SHP77 (cell line): ENCODE measurements around the gene DNM3.

ENCODE experiments used
- DNase-seq, 2 experiments: peaks; one replicate each; lab custom pipeline; 2025; lab: John Stamatoyannopoulos, UW

DNM3 gene

DNA sequence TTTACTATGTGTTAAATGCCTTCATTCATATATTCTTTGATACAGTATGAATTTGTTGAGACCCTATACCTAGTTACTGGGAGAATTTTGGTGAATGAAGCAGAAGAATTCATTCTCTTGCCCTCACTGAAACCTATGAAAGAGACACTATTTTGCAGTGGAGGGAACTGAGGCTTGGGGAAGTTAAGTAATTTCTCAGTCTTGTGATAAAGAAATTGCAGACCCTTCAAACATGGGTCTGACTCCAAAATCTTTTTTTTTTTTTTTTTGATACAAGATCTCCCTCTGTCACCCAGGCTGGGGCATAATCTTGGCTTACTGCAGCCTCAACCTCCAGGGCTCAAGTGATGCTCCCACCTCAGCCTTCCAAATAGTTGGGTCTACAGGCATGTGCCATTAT, 132.1 kb downstream of the DNM3 start:
- no peak for DNase-seq

- DNase-seq = no peak
These were observed 140.0 kb downstream of the DNM3 start for GRCh38 chr1:171981303-171981702.

- no peak for DNase-seq
These were observed 142.3 kb downstream of the DNM3 start for GRCh38 chr1:171983584-171983983.

GRCh38 chr1:171984262-171984661, 143.0 kb downstream of the DNM3 start:
- no peak for DNase-seq

- peak; percentile 32 to 67 for DNase-seq
These were observed 143.7 kb downstream of the DNM3 start for GRCh38 chr1:171984850-171985485.

DNA sequence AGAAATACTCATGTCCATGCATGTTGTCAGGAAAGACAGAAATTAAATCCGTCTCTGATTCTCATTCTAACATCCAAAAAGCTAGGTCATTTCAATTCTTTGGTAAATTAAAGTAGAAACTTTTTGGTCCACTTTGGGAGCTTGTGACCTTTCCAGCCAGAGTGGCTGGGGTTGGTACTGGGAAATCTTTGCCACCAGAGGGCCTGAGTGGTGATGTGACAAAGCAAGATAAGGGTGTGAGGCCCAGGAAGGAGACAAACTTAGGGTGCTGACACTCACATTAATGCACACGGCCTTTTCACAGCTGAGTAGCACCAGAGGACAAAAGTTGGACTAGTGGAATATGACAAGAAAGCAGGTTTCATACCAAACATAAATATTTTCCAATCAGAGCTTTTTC, 144.3 kb downstream of the DNM3 start:
- DNase-seq = peak; percentile 18 to 29

DNA sequence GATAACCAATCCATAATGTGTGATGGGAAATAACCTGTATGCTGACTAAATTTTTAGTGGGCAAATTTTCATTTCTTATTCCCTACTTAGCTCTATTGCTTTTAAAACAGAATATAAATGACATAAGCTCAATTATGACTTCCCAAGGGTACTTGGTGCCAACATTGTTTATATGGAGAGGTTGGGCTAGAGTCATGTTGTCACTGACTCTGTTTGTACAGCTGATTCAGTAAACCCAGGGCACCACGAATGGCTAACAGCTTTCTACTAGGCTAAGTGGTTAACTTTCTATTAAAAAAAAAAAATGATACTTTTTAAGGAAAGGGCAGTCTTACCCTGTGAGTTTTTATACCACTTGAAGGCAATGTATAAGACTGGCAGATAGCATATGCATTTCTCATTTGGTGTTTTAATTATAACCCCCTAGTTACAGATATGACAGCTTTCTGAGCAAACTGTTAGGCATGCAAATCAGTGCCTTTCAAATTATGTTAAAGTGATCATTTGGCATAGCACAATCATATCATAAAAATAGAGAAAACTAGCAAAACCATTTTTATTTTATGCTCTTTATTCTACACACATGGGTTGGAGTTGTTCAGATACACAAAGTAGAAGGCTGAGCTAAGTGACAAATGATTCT, 147.1 kb downstream of the DNM3 start:
- DNase-seq = peak; percentile 24 to 61

DNA sequence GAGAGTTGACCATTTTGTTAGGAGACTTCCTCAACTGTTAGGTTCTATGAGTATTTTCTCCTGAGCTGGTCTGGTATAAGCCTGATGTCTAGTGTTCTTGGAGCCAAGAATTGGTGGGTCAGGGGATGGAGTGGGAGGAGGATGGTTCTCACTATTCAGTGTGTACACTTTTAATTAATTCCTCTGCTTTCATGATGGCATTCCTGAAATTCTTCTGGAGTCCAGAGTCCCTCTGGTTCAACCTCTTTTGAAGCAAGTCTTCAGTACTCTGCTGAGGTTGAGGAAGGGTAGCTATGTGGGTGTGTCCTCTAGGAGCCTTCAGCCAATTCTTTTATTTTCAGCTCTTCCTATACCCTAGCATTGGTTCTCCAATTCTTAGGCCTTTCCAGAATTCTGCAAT, 149.1 kb downstream of the DNM3 start:
- DNase-seq = no peak

- no peak for DNase-seq
These were observed 153.0 kb downstream of the DNM3 start for GRCh38 chr1:171994293-171994692.

DNA sequence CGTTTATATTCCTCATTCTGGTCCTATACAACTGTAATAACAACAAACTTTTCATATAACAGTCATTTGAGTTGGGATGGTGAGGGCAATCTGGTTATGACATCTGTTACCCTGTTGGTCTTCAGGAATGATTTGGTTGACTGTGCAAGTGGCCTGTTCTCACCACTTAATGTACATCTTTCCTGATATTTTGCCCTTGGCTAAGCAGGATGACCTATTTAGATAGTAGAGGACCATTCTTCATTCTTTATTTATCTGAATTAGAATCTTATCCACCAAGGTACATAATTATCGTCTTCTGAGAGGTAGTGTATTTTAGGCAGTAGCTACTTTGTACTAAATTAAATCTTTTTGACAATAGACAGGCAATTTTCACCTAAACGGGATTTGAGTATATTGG, 154.3 kb downstream of the DNM3 start:
- DNase-seq = no peak

DNA sequence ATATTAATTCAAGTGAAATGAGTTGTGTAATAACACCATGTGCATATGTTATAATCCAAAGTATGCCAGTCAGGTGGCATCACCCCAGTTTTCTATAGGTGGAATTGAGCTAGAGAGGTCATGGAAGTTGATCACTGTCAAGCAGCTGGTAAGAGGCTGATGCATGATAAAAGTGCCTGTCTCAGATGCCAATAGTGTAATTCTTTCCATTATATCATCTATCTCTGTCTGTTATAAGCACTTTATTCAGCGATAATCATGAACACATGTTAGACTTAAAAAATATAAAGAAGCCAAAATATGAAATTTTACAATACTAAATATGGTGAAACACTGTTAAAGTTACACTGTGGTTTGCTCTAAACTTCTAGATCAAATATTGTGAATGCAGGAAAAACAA, 156.6 kb downstream of the DNM3 start:
- no peak for DNase-seq

DNA sequence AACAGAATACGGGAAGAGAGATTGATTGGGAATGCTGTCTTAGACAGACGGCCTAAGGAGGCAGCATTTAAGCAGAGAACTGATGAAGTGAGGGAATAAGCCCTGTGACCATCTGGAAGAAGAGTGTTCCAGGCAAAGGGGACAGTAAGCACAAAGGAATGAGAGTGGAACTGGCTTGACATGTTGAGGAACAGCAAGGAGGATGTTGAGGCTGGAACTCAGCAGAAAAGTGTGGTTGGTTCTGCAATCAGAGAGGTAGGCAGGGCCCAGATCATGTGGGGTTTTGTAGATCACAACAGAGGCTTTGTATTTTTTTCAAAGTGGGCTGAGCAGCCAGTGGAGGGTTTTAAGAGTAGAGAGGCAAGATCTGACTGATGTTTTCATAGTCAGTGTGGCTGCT, 157.4 kb downstream of the DNM3 start:
- DNase-seq = no peak

DNA sequence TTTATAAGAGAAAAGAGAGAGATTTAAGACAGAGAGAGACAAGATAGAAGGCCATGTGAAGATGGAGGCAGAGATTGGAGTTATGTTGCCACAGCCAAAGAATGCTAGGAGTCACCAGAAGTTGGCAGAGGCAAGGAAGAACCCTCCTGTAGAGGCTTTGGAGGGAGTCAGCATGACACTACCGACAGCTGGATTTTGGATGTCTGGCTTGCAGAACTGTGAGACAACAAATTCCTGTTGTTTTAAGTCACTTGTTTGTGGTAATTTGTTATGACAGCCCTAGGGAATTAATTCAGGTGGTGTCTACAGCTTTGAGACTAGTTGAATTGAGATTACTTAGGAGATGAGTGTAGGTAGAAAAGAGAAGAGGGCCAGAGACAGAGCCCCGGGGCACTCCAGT, 158.5 kb downstream of the DNM3 start:
- no peak for DNase-seq

DNA sequence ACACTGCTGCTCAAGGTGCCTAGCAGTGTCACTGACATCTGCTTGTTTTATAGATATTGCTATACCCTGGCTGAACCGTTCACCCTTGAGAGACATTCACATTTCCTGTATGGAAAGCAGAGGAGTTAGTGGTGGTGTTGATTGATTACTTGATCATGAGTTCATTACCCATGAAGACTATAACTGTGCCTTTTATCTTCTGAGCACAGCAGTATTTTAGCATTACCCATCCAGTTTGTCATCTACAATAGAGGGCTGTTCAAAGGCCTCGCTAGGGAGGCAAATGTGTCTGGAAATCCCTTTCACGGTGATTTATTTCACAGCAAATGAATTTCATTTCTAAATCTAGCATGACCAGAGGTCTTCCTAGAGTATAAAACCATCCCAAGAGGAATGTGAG, 160.0 kb downstream of the DNM3 start:
- no peak for DNase-seq

DNA sequence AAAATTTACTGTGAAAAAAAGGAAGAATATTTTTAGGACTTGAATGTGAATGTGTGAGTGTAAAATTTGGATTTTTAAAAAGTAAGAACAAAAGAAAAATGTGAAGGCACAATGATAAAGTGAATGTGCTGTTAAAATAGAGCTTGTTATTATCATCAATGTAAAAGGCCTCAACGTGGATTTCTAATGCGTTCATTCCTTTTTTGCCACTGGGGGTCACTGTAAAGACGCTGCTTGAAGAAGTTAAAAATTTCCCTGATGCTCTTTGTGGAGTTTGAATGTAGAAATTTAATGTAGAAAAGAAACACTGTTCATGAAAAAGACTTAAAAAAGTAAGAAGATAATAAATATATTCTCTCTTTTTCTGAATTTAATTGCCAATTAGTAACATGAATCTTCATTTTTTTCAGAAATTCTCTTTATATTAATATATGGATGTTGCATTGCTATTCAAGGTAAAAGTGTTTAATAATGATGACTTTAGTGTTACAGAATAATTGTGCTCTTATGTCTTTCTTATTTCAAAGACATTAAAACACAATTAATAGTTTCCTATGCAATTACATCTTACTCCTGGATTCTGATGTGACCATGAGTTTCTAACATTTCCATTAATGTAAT, 161.5 kb downstream of the DNM3 start:
- DNase-seq = peak; percentile 36 to 40

GRCh38 chr1:172003766-172004530, 162.7 kb downstream of the DNM3 start:
- DNase-seq = no peak

GRCh38 chr1:172004671-172005070, 163.4 kb downstream of the DNM3 start:
- no peak for DNase-seq

GRCh38 chr1:172005856-172006255, 164.6 kb downstream of the DNM3 start:
- DNase-seq = no peak

GRCh38 chr1:172006660-172007059, 165.4 kb downstream of the DNM3 start:
- no peak for DNase-seq

DNA sequence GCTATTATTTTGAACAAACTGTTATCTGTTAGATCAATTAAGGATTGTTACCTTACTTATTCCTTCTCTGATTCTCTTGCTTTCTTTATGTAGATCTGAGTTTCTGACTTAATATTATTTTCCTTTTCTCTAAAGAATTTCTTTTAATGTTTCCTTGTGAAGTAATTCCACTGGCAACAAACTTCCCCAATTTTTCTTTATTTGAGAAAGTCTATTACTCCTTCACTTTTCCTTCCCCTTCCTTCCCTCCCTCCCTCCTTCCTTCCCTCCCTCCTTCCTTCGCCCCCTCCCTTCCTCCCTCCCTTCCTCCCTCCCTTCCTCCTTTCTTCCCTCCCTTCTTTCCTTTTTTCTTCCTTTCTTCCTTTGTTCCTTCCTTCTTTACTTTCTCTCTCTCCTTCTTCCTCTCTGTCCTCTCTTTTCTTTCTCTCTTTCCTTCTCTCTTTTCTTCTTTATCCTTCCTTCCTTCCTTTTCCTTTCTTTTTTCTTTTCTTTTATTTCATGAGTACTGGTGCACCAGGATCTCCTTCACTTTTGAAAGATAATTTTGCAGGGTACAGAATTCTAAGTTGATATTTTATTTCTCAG, 177.5 kb downstream of the DNM3 start:
- no peak for DNase-seq

GRCh38 chr1:172019976-172020375, 178.7 kb downstream of the DNM3 start:
- no peak for DNase-seq

DNA sequence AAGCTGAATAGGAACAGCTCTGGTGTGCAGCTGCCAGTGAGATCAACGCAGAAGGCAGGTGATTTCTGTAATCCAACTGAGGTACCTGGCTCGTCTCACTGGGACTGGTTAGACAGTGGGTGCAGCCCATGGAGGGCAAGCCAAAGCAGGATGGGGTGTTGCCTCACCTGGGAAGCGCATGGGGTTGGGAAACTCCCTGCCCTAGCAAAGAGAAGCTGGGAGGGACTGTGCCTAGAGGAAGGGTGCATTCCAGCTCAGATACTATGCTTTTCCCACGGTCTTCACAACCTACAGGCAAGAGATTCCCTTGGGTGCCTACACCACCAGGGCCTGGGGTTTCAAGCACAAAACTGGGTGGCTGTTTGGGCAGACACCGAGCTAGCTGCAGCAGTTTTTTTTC, 183.2 kb downstream of the DNM3 start:
- no peak for DNase-seq
